Measurements from ENCODE around the gene ETF1. TPM values are rescaled to one million over a fixed set of nuclear protein-coding genes. Genes with fewer than 3 reads are reported as not detected.

ETF1 gene
- total RNA-seq, 2 donors from 2014 or later, result 58.0 to 64.1 TPM

GRCh38 chr5:138538943-138539627 lies 4.0 kb downstream of the ETF1 start:
- 44% methylated on average over 2 of the region's 2 CpGs for WGBS
- Histone ChIP-seq H3K9me3 (no peaks in the 10 kb centered on the region), H3K4me3 (no peak overlapping the region), H3K4me1 (replicated peaks) (no peaks in the 10 kb centered on the region), H3K27me3 (replicated peaks; ENCODE audit: insufficient read depth) (no peaks in the 10 kb centered on the region), H3K27ac (no peak overlapping the region), H3K36me3 (no peaks in the 10 kb centered on the region)
- no peak for TF ChIP-seq POLR2AphosphoS5 (IDR thresholded peaks at IDR 0.05)
- TF ChIP-seq POLR2A (IDR thresholded peaks at IDR 0.05), result no peak
- no peak for TF ChIP-seq CTCF (IDR thresholded peaks at IDR 0.05)
- no peak for DNase-seq (ENCODE audit: low spot score)
- intact Hi-C loops (cut with DNase I), result no loop called here

GRCh38 chr5:138536665-138537315 lies 6.2 kb downstream of the ETF1 start:
- no peak for DNase-seq (ENCODE audit: low spot score)
- 42% methylated on average over 4 of the region's 4 CpGs for WGBS
- TF ChIP-seq POLR2A (IDR thresholded peaks at IDR 0.05) (no peak), POLR2AphosphoS5 (IDR thresholded peaks at IDR 0.05) (no peak), CTCF (IDR thresholded peaks at IDR 0.05) (no peak)
- H3K27me3 ChIP-seq (replicated peaks; ENCODE audit: insufficient read depth), result no peaks in the 10 kb centered on the region
- H3K9me3 ChIP-seq, result no peaks in the 10 kb centered on the region
- H3K4me3 ChIP-seq, result no peak overlapping the region
- no peak overlapping the region for H3K27ac ChIP-seq
- no peaks in the 10 kb centered on the region for H3K4me1 ChIP-seq (replicated peaks)
- no peaks in the 10 kb centered on the region for H3K36me3 ChIP-seq
- intact Hi-C loops (cut with DNase I), result no loop called here

- DNase-seq (ENCODE audit: low spot score), result no peak
- Histone ChIP-seq H3K4me3 (no peak overlapping the region), H3K4me1 (replicated peaks) (no peaks in the 10 kb centered on the region), H3K27me3 (replicated peaks; ENCODE audit: insufficient read depth) (no peaks in the 10 kb centered on the region), H3K36me3 (no peaks in the 10 kb centered on the region), H3K27ac (no peak overlapping the region), H3K9me3 (no peaks in the 10 kb centered on the region)
- intact Hi-C loops (cut with DNase I), result no loop called here
- 55% methylated on average over 2 of the region's 2 CpGs for WGBS
- TF ChIP-seq POLR2AphosphoS5 (IDR thresholded peaks at IDR 0.05), result no peak
- TF ChIP-seq POLR2A (IDR thresholded peaks at IDR 0.05), result no peak
These were observed 6.8 kb downstream of the ETF1 start for GRCh38 chr5:138536215-138536614.

GRCh38 chr5:138533973-138534941 lies 8.8 kb downstream of the ETF1 start:
- Histone ChIP-seq H3K9me3 (no peaks in the 10 kb centered on the region), H3K36me3 (no peaks in the 10 kb centered on the region), H3K27me3 (replicated peaks; ENCODE audit: insufficient read depth) (no peaks in the 10 kb centered on the region), H3K4me1 (replicated peaks) (no peaks in the 10 kb centered on the region), H3K4me3 (no peak overlapping the region), H3K27ac (no peak overlapping the region)
- intact Hi-C loops (cut with DNase I), result no loop called here
- TF ChIP-seq POLR2A (IDR thresholded peaks at IDR 0.05) (no peak), POLR2AphosphoS5 (IDR thresholded peaks at IDR 0.05) (no peak), CTCF (IDR thresholded peaks at IDR 0.05) (no peak)
- DNase-seq (ENCODE audit: low spot score), result no peak
- 72% methylated on average over 5 of the region's 5 CpGs for WGBS

GRCh38 chr5:138529812-138530211 lies 13.2 kb downstream of the ETF1 start:
- WGBS, result 95% methylated on average over 8 of the region's 8 CpGs
- H3K4me3 ChIP-seq, result no peak overlapping the region
- no peak for TF ChIP-seq CTCF (IDR thresholded peaks at IDR 0.05)
- TF ChIP-seq POLR2A (IDR thresholded peaks at IDR 0.05), result no peak
- no peak for TF ChIP-seq POLR2AphosphoS5 (IDR thresholded peaks at IDR 0.05)
- no peaks in the 10 kb centered on the region for H3K9me3 ChIP-seq
- H3K4me1 ChIP-seq (replicated peaks), result no peaks in the 10 kb centered on the region
- H3K36me3 ChIP-seq, result no peaks in the 10 kb centered on the region
- no peak for DNase-seq (ENCODE audit: low spot score)
- H3K27me3 ChIP-seq (replicated peaks; ENCODE audit: insufficient read depth), result no peaks in the 10 kb centered on the region
- intact Hi-C loops (cut with DNase I), result no loop called here
- peak overlapping the region in 1 of 2 donors; percentile 19 for H3K27ac ChIP-seq
